ENCODE results near the gene CALR3. TPM values are rescaled to one million over a fixed set of nuclear protein-coding genes. Genes with fewer than 3 reads are reported as not detected.
A peak's percentile ranks its signal among the peaks of the same experiment; 100 is the strongest.
"Not testable (repeated sequence)": the region's sequence is repeated elsewhere in the genome, so short reads cannot be mapped to it uniquely, and the experiment has no call there.

The CALR3 gene, protein sequence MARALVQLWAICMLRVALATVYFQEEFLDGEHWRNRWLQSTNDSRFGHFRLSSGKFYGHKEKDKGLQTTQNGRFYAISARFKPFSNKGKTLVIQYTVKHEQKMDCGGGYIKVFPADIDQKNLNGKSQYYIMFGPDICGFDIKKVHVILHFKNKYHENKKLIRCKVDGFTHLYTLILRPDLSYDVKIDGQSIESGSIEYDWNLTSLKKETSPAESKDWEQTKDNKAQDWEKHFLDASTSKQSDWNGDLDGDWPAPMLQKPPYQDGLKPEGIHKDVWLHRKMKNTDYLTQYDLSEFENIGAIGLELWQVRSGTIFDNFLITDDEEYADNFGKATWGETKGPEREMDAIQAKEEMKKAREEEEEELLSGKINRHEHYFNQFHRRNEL
- total RNA-seq: not detected

DNA sequence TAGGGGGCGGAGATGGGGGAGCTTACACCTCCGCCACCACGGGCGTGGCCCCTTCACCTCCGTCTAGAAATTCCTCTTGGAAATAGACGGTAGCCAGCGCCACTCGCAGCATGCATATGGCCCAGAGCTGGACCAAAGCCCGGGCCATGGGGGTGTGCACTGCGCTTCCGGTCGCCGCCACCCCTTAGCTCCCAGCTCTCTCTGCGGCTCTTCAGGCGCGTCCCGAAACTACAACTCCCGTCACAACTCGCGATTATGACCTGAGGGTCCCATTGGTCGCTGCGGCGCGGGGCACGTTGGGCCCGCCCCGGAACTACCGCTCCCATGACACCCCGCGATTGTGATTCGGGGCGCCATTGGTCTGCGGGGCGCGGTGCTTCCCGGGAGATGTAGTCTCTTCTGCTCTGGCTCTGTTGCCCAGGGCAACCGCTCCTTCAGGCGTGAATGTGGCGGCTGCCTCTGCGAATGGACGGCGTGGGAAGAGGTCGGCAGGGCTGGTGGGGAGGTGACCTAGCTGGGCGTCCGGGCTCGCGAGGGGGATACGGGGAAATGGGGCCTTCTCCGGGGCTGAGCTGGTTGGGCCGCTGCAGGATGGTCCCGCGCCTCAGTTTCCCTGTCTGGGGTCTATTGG is at the start of gene CALR3, which contains the start of gene C19orf44:
CALR3 (minus strand) TSS at position 186 of the 631 bp plus-strand sequence; CDS start at position 148, 38 bp downstream.
C19orf44 (plus strand) TSS at position 413 of the 631 bp plus-strand sequence. CDS start 4,399 bp downstream, outside the sequence.
- Mint-ChIP-seq H3K27me3 (no peaks in the 10 kb centered on the region), H3K36me3 (ENCODE audit: low read depth) (peaks cover 2% of the 10 kb centered on the region), H3K27ac (peak within 1 kb of the TSS; percentile 87), H3K4me1 (peaks cover 20% of the 10 kb centered on the region), H3K4me3 (peak within 1 kb of the TSS; percentile 95), H3K9me3 (no peaks in the 10 kb centered on the region)
- ChIA-PET CTCF (interaction anchor here (0.9 to 1.5 kb wide), 4 partner anchors 8 to 426 kb away, joined by 3 to 4 read pairs (median 3); no protein-coding TSS in a partner anchor), POLR2A (interaction anchor here (0.5 to 0.6 kb wide), 2 partner anchors 167 to 1010 kb away, joined by 3 to 5 read pairs; no protein-coding TSS in a partner anchor)
- peak; percentile 98 for DNase-seq

DNA sequence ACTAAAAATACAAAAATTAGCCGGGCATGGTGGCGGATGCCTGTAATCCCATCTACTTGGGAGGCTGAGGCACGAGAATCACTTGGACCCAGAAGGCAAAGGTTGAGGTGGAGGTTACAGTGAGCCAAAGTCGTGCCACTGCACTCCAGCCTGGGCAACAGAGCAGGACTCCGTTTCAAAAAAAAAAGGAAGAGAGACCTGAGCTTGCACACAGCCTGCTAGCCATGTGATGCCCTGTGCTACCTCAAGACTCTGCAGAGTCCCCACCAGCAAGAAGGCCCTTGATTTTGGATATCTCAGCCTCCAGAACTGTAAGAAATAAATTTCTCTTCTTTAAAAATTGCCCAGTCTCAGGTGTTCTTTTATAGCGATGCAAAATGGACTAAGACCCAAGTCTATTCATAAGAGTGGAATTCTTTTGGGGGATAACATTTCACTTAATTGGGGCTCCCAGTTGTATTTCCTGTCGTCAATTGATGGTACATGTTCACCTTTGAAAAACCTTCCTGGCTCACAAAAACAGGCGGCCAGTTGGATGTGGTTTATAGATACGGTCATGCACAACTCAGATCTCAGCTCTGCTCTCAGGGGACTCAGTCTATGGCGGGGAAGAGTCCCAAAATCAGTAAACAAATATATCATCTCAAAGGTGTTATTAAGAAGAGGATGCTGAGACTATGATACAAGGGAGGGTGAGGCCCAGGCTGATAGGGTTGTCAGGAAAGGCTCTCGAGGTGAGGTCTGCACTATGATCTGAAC is 48.7 kb upstream of the CALR3 start:
- Mint-ChIP-seq H3K27ac (peak overlapping the region; percentile 10), H3K4me3 (peak overlapping the region; percentile 0), H3K9me3 (no peaks in the 10 kb centered on the region), H3K36me3 (ENCODE audit: low read depth) (peaks cover 22% of the 10 kb centered on the region), H3K4me1 (peaks cover 36% of the 10 kb centered on the region), H3K27me3 (no peaks in the 10 kb centered on the region)
- ChIA-PET POLR2A (no interaction called here), CTCF (interaction anchor here (1.6 kb wide), 1 partner anchor 42 kb away, joined by 5 read pairs; no protein-coding TSS in a partner anchor)
- no peak for DNase-seq

DNA sequence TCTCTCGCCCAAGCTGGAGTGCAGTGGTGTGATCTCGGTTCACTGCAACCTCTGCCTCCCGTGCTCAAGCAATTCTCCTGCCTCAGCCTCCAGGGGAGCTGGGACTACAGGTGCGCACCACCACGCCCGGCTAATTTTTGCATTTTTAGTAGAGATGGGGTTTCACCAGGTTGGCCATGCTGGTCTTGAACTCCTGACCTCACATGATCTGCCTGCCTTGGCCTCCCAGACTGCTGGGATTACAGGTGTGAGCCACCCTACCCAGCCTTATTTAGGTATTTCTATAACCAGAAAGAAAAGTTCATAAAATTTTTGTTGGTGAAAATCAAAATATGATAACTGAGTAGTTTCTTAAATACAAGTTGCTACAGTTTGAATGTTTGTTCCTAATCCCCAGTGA is 47.8 kb upstream of the CALR3 start:
- H3K4me1 Mint-ChIP-seq: peaks cover 38% of the 10 kb centered on the region
- CTCF ChIA-PET: interaction anchor here (1.0 to 1.6 kb wide), 2 partner anchors 43 to 83 kb away, joined by 3 to 5 read pairs; no protein-coding TSS in a partner anchor

DNA sequence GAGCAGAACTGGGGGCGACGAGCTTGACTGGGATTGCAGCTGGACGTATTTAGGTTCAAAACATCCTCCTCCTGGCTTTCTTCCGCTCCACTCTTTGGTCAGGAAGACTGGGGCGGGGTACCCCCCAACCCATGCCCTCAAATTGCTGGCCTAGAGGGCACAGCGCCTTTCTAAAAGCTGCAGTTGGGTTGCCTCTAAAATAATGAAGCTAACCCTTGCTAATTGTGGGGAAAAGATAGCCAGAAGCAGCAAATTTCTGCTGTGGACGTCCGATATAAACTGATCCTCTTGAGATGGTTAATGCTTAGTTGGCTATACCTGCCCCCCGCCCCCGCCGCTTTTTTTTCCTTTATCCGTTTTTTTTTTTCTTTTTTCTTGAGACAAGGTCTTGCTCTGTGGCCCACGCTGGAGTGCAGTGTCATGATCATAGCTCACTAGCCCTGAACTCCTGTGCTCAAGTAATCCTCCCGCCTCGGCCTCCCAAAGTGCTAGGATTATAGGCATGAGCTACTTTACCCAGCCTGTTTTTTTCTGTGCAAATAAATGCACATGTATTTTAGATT is 47.0 kb upstream of the CALR3 start:
- ChIA-PET CTCF (interaction anchor here (1.0 kb wide), 1 partner anchor 84 kb away, joined by 3 read pairs; no protein-coding TSS in a partner anchor), POLR2A (no interaction called here)
- peaks cover 37% of the 10 kb centered on the region for H3K36me3 Mint-ChIP-seq (ENCODE audit: low read depth)
- peaks cover 43% of the 10 kb centered on the region for H3K4me1 Mint-ChIP-seq
- peak overlapping the region; percentile 94 for H3K4me3 Mint-ChIP-seq
- H3K27me3 Mint-ChIP-seq: no peaks in the 10 kb centered on the region
- no peaks in the 10 kb centered on the region for H3K9me3 Mint-ChIP-seq
- peak overlapping the region; percentile 96 for H3K27ac Mint-ChIP-seq
- DNase-seq: no peak

More for the DNA sequence above, 47.8 kb upstream of the CALR3 start:
- peak overlapping the region; percentile 96 for H3K27ac Mint-ChIP-seq
- POLR2A ChIA-PET, DNase-seq, H3K9me3 Mint-ChIP-seq, H3K27me3 Mint-ChIP-seq: not testable (repeated sequence)
- peaks cover 30% of the 10 kb centered on the region for H3K36me3 Mint-ChIP-seq (ENCODE audit: low read depth)
- peak overlapping the region; percentile 94 for H3K4me3 Mint-ChIP-seq

DNA sequence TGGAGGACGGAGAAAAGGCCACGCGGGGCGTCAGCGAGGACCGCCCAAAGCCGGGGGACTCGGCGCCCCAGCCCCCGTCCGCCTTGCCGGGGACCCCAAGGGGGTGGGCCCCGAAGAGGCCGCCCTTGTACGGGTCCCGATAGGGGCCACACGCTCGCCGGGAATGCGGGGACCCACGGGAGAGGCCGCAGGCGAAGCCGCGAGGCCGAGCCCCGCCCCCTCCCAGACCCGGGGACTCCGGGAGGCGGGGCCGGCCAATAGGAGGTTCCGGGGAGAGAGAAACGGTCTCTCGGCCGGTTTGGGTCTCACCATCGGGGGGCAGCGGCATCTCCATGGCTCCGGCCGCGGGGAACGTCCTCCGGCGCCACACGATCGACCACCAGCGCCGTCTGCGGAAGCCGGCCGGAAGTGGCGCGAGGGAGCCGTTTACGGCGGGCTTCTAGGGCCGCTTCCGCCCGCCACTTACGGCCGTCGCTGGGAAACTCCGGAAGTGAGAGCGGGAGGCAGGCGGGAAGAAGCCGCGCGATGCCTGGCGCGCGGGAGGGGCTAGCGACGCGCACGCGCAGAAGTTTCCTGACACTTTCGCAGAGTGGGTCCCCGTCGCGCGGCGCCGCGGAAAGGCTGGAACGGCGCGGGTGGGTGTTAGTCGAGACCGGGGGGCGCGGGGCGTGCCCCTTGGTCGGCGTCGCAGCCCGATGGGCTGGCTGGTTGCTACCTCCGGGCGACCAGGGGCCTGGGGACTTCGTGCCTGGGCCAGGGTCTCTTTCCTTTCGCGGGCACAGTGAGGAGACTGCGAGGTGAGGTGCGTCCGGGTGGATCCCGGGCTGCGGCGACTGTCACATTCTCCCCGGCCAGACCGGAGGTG is 46.3 kb upstream of the CALR3 start, which contains the start of gene CHERP:
CHERP (minus strand) TSS at position 393 of the 865 bp plus-strand sequence; CDS start at position 334, 59 bp downstream.
- H3K9me3 Mint-ChIP-seq: no peaks in the 10 kb centered on the region
- CTCF ChIA-PET: interaction anchor here (0.6 to 0.9 kb wide), 3 partner anchors 9 to 87 kb away, joined by 3 read pairs; no protein-coding TSS in a partner anchor
- H3K36me3 Mint-ChIP-seq (ENCODE audit: low read depth): peaks cover 44% of the 10 kb centered on the region
- H3K27me3 Mint-ChIP-seq: no peaks in the 10 kb centered on the region
- peak within 1 kb of the TSS; percentile 94 for H3K4me3 Mint-ChIP-seq
- peaks cover 49% of the 10 kb centered on the region for H3K4me1 Mint-ChIP-seq
- peak; percentile 96 for DNase-seq
- peak within 1 kb of the TSS; percentile 96 for H3K27ac Mint-ChIP-seq
- POLR2A ChIA-PET: no interaction called here

DNA sequence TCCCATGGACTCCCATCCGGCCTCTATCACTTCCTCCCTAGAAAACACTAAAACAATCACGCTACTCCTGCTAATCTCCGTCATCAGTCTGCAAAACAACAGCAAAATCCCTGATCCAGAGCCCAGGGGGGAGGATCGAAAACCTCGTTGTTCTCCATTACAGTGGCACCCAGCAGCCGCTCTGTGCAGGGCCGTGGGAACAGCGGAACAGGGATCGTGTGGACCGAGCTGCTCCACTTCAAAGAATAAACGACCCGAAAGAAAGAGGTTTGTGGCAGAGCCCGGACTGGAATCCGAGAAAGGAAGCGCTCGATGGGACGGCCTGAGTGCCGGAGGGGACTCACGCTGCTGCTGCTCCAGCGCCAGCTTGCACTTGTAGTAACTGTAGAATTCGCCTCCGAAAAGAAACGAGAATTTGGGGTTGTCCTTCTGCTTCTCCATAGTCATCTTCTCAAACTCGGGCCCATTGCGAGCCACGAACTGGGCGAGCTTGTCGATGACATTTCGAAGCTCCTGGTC is 45.6 kb upstream of the CALR3 start:
- peak overlapping the region; percentile 70 for H3K27ac Mint-ChIP-seq
- H3K4me1 Mint-ChIP-seq: peaks cover 49% of the 10 kb centered on the region
- no peaks in the 10 kb centered on the region for H3K9me3 Mint-ChIP-seq
- H3K4me3 Mint-ChIP-seq: peak overlapping the region; percentile 94
- ChIA-PET POLR2A (no interaction called here), CTCF (interaction anchor here (0.6 to 2.1 kb wide), 4 partner anchors 9 to 87 kb away, joined by 3 to 5 read pairs (median 3); no protein-coding TSS in a partner anchor)
- H3K36me3 Mint-ChIP-seq (ENCODE audit: low read depth): peaks cover 49% of the 10 kb centered on the region
- DNase-seq: peak; percentile 29
- no peaks in the 10 kb centered on the region for H3K27me3 Mint-ChIP-seq

DNA sequence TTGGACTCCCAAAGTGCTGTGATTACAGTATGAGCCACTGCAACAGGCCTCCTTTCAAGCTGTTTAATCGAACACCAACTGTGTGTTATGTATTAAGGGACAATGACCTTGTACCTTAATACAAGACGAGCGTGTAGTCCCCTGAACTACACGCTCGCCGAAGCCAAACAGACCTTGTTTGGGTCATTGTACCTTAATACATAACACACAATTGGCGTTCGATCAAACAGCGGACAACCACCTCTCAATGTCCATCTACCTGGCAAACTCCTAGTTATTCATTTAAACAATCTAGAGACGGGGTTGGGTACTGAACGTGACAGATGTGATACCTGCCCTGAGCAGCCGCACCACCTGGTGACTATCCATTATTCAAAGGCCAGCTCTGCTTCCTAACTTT is 45.0 kb upstream of the CALR3 start:
- Mint-ChIP-seq H3K9me3 (no peaks in the 10 kb centered on the region), H3K27me3 (no peaks in the 10 kb centered on the region), H3K27ac (peak overlapping the region; percentile 70), H3K36me3 (ENCODE audit: low read depth) (peaks cover 52% of the 10 kb centered on the region), H3K4me3 (peak overlapping the region; percentile 94), H3K4me1 (peaks cover 48% of the 10 kb centered on the region)
- ChIA-PET POLR2A (no interaction called here), CTCF (interaction anchor here (0.9 to 2.1 kb wide), 2 partner anchors 8 to 24 kb away, joined by 3 to 5 read pairs; no protein-coding TSS in a partner anchor)
- DNase-seq: no peak

DNA sequence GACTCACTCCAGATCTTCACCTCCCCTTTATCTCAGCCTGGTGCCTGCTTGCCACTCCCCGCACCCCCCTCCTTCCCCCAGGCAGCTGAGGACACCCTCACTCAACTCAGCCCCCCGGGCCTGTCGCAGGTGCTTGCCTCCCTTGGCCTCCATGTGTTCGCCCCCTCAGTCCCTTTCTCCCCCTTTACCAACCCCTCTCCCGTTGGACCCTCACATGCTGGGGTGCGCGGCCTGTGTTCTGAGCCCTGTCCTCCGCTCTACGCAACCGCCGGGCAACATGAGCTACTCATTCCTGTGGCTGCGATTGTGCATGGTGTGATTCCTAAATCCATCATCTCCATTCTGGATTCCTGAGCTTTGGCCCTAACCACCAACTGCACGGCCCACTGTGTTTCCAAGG is 41.1 kb upstream of the CALR3 start:
- H3K9me3 Mint-ChIP-seq: no peaks in the 10 kb centered on the region
- no peak overlapping the region for H3K27ac Mint-ChIP-seq
- H3K27me3 Mint-ChIP-seq: no peaks in the 10 kb centered on the region
- no peak for DNase-seq
- H3K4me1 Mint-ChIP-seq: peaks cover 28% of the 10 kb centered on the region
- POLR2A ChIA-PET: no interaction called here
- peaks cover 63% of the 10 kb centered on the region for H3K36me3 Mint-ChIP-seq (ENCODE audit: low read depth)
- CTCF ChIA-PET: no interaction called here
- no peak overlapping the region for H3K4me3 Mint-ChIP-seq

DNA sequence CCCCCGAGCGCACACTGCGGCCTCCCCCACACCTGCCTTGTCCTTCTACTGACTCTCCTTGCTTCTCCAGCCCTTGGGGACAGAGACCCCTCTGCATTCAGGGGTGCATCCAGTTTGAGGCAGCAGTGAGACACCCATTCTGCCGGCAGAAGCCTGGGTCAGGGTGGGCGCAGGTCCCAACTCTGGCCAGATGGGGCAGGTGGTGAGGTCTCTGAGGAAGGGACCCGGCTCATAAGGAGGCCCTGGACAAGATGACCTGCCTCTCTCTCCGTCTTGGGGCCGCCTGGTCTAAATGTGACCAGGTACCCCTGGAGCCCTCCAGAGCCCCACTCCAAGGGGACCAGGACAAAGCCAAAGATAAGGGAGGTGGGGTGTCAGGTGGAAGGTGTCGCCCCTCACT is 40.2 kb upstream of the CALR3 start:
- DNase-seq: no peak
- Mint-ChIP-seq H3K27ac (no peak overlapping the region), H3K4me3 (no peak overlapping the region), H3K36me3 (ENCODE audit: low read depth) (peaks cover 63% of the 10 kb centered on the region), H3K27me3 (no peaks in the 10 kb centered on the region), H3K4me1 (peaks cover 22% of the 10 kb centered on the region), H3K9me3 (no peaks in the 10 kb centered on the region)
- CTCF ChIA-PET: no interaction called here
- POLR2A ChIA-PET: no interaction called here

DNA sequence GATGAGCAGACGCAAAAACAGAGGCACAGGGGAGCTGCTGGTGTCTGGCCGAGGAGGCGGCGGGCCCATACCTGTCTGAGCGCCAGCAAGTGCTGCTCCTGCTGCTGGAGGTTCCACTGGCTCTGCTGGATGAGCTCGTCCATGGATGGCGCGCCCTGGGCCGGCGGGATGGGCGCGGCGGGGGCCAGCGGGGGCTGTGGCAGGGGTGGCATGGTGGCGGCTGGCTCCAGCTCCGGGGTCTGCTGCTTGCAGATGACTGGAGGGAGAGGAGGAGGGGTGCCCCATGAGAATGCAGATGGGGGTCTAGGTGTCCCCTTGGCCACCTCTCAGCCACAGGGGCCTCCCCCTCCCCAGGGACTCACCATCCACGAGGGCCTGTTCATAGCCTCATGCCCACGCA is 39.4 kb upstream of the CALR3 start:
- no peaks in the 10 kb centered on the region for H3K27me3 Mint-ChIP-seq
- no peak for DNase-seq
- peaks cover 20% of the 10 kb centered on the region for H3K4me1 Mint-ChIP-seq
- POLR2A ChIA-PET: interaction anchor here (0.6 kb wide), 1 partner anchor 54 kb away, joined by 4 read pairs; no protein-coding TSS in a partner anchor
- H3K36me3 Mint-ChIP-seq (ENCODE audit: low read depth): peaks cover 64% of the 10 kb centered on the region
- no peak overlapping the region for H3K4me3 Mint-ChIP-seq
- CTCF ChIA-PET: interaction anchor here (0.6 to 0.7 kb wide), 2 partner anchors 38 to 104 kb away, joined by 3 read pairs; no protein-coding TSS in a partner anchor
- no peaks in the 10 kb centered on the region for H3K9me3 Mint-ChIP-seq
- peak overlapping the region; percentile 25 for H3K27ac Mint-ChIP-seq
